SK-N-SH treated with all-trans-retinoic acid at 6 μM for 48 hours (cell line): ENCODE results near the gene AUH.

Source experiments
- ATAC-seq: fragments of 200-7000 bp; cut with Tn5 transposase; 3 replicates; pipeline ENCODE4 v1.9.1; 2020; ENCODE audit warnings: mild to moderate bottlenecking, moderate library complexity
- ARNTL ChIP-seq: fragments of 450-650 bp; formaldehyde crosslinking; IDR thresholded peaks from 2 replicates; pipeline ENCODE4 v1.5.0; 2020; ENCODE audit warnings: low read depth, mild to moderate bottlenecking, moderate library complexity, borderline replicate concordance
- BACH2 ChIP-seq: fragments of 250-450 bp; sonication (Bioruptor Pico); IDR thresholded peaks from 2 replicates; pipeline ENCODE4 v1.9.0; 2021; ENCODE audit warnings: mild to moderate bottlenecking, borderline replicate concordance
- CSDC2 ChIP-seq: fragments of 250-450 bp; sonication (Bioruptor Pico); IDR thresholded peaks from 2 replicates; pipeline ENCODE4 v1.5.0; 2020; ENCODE audit warnings: mild to moderate bottlenecking, moderate library complexity
- ESRRG ChIP-seq: fragments of 250-450 bp; sonication (Bioruptor Pico); IDR thresholded peaks from 2 replicates; pipeline ENCODE4 v1.6.1; 2021; ENCODE audit warnings: mild to moderate bottlenecking
- GLIS3 ChIP-seq: fragments of 250-450 bp; sonication (Bioruptor Pico); IDR thresholded peaks from 2 replicates; pipeline ENCODE4 v1.5.0; 2020; ENCODE audit warnings: mild to moderate bottlenecking, moderate library complexity
- ISL1 ChIP-seq: fragments of 250-450 bp; sonication (Bioruptor Pico); IDR thresholded peaks from 2 replicates; pipeline ENCODE4 v2.1.2; 2022; ENCODE audit warnings: mild to moderate bottlenecking, moderate library complexity
- OSR1 ChIP-seq: fragments of 250-450 bp; sonication (Bioruptor Pico); IDR thresholded peaks from 2 replicates; pipeline ENCODE4 v1.8.0; 2022; ENCODE audit warnings: moderate library complexity, mild to moderate bottlenecking, inconsistent platforms
- PPARA ChIP-seq: fragments of 250-450 bp; sonication (Bioruptor Pico); IDR thresholded peaks from 2 replicates; pipeline ENCODE4 v1.5.0; 2020; ENCODE audit warnings: mild to moderate bottlenecking, borderline replicate concordance
- RARB ChIP-seq: fragments of 250-450 bp; sonication (Bioruptor Pico); IDR thresholded peaks from 2 replicates; pipeline ENCODE4 v1.8.0; 2021; ENCODE audit warnings: mild to moderate bottlenecking, moderate library complexity
- SNAI2 ChIP-seq: fragments of 250-450 bp; sonication (Bioruptor Pico); IDR thresholded peaks from 2 replicates; pipeline ENCODE4 v1.5.0; 2020; ENCODE audit warnings: mild to moderate bottlenecking, moderate library complexity
- TCF4 ChIP-seq: fragments of 250-450 bp; sonication (Bioruptor Pico); IDR thresholded peaks from 2 replicates; pipeline ENCODE4 v1.8.0; 2021; ENCODE audit warnings: mild to moderate bottlenecking, moderate library complexity, borderline replicate concordance
- ZC3H10 ChIP-seq: fragments of 250-450 bp; sonication (Bioruptor Pico); IDR thresholded peaks from 2 replicates; pipeline ENCODE4 v1.5.1; 2021; ENCODE audit warnings: mild to moderate bottlenecking, moderate library complexity
- ZFP3 ChIP-seq: fragments of 250-450 bp; sonication (Bioruptor Pico); IDR thresholded peaks from 2 replicates; pipeline ENCODE4 v1.5.0; 2020; ENCODE audit warnings: mild to moderate bottlenecking, moderate library complexity
- ZFP30 ChIP-seq: fragments of 450-650 bp; formaldehyde crosslinking; IDR thresholded peaks from 2 replicates; pipeline ENCODE4 v1.5.0; 2022; ENCODE audit warnings: mild to moderate bottlenecking, moderate library complexity
- ZNF565 ChIP-seq: fragments of 450-650 bp; formaldehyde crosslinking; conservative IDR thresholded peaks from 2 replicates; pipeline ENCODE4 v1.5.0; 2020; ENCODE audit warnings: low read depth, mild to moderate bottlenecking, moderate library complexity
- ZNF70 ChIP-seq: fragments of 450-650 bp; formaldehyde crosslinking; IDR thresholded peaks from 2 replicates; pipeline ENCODE4 v1.5.0; 2020; ENCODE audit warnings: mild to moderate bottlenecking, moderate library complexity
- ZNF8 ChIP-seq: fragments of 450-650 bp; formaldehyde crosslinking; IDR thresholded peaks from 2 replicates; pipeline ENCODE4 v1.5.0; 2020; ENCODE audit warnings: mild to moderate bottlenecking, moderate library complexity
- TF ChIP-seq, protein P1 (sequence below): fragments of 250-450 bp; sonication (Bioruptor Pico); IDR thresholded peaks from 2 replicates; pipeline ENCODE4 v1.8.0; 2021; ENCODE audit warnings: low read depth, mild to moderate bottlenecking, moderate library complexity, borderline replicate concordance
- TF ChIP-seq, protein P2 (sequence below): fragments of 250-450 bp; sonication (Bioruptor Pico); IDR thresholded peaks from 2 replicates; pipeline ENCODE4 v1.8.0; 2020; ENCODE audit warnings: mild to moderate bottlenecking, moderate library complexity, borderline replicate concordance
- TF ChIP-seq, protein P3 (sequence below): fragments of 250-450 bp; sonication (Bioruptor Pico); IDR thresholded peaks from 2 replicates; pipeline ENCODE4 v1.5.1; 2021; ENCODE audit warnings: mild to moderate bottlenecking, moderate library complexity
- TF ChIP-seq, protein P4 (sequence below): fragments of 250-450 bp; sonication (Bioruptor Pico); IDR thresholded peaks from 2 replicates; pipeline ENCODE4 v1.5.0; 2020; ENCODE audit warnings: mild to moderate bottlenecking, moderate library complexity

AUH gene

DNA sequence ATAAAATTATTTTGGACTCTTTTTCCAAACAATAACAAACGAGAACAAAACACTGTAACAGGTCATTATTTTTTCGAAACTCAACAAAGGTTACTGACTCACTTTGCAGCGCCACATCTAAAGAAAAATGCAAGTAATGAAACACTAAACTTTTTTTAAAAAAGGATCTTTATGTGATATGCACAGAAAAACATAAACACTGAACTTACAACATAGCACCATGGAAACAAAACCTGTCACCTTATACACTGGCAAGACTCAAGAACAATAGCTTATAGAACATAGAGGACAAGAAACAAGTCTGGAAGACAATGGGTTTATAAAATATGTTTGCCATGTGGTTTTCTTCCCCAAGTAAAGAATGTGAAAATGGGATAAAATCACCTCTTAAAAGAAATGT is 85.2 kb downstream of the AUH start:
- TF ChIP-seq ZFP3 (CRISPR knock-in tag) = no peak
- no peak for ATAC-seq

DNA sequence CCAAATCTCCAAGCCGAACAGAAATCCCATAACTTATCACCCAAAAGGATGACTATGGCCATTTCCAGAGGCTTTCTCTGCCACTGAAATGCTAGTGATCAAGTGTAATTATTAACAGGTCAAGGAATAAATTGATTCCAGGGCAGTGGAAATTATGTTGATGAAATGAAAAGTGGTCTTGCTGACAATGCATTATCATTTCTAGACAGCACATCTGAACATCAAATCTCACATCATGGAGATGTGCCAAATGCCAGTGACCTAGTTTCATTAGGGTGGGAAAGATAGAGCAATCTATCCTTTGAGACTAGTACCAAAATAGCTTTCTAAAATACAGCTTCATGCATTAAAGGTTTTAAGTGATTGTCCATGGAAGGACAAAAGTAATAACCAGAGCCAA is 86.1 kb downstream of the AUH start:
- TF ChIP-seq ZC3H10 (CRISPR knock-in tag) (no peak), ISL1 (CRISPR knock-in tag) (no peak), ZFP30 (CRISPR knock-in tag) (no peak), ZNF565 (CRISPR knock-in tag) (no peak), GLIS3 (no peak), OSR1 (CRISPR knock-in tag) (no peak), RARB (CRISPR knock-in tag) (no peak), ESRRG (CRISPR knock-in tag) (no peak), ZNF8 (no peak), ARNTL (no peak), BACH2 (CRISPR knock-in tag) (no peak), CSDC2 (no peak), TCF4 (CRISPR knock-in tag) (no peak), PPARA (CRISPR knock-in tag) (no peak), SNAI2 (CRISPR knock-in tag) (no peak), ZNF70 (no peak)
- TF ChIP-seq, protein P1, sequence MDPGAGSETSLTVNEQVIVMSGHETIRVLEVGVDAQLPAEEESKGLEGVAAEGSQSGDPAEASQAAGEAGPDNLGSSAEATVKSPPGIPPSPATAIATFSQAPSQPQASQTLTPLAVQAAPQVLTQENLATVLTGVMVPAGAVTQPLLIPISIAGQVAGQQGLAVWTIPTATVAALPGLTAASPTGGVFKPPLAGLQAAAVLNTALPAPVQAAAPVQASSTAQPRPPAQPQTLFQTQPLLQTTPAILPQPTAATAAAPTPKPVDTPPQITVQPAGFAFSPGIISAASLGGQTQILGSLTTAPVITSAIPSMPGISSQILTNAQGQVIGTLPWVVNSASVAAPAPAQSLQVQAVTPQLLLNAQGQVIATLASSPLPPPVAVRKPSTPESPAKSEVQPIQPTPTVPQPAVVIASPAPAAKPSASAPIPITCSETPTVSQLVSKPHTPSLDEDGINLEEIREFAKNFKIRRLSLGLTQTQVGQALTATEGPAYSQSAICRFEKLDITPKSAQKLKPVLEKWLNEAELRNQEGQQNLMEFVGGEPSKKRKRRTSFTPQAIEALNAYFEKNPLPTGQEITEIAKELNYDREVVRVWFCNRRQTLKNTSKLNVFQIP = no peak
- TF ChIP-seq, protein P2, sequence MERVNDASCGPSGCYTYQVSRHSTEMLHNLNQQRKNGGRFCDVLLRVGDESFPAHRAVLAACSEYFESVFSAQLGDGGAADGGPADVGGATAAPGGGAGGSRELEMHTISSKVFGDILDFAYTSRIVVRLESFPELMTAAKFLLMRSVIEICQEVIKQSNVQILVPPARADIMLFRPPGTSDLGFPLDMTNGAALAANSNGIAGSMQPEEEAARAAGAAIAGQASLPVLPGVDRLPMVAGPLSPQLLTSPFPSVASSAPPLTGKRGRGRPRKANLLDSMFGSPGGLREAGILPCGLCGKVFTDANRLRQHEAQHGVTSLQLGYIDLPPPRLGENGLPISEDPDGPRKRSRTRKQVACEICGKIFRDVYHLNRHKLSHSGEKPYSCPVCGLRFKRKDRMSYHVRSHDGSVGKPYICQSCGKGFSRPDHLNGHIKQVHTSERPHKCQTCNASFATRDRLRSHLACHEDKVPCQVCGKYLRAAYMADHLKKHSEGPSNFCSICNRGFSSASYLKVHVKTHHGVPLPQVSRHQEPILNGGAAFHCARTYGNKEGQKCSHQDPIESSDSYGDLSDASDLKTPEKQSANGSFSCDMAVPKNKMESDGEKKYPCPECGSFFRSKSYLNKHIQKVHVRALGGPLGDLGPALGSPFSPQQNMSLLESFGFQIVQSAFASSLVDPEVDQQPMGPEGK (CRISPR knock-in tag) = no peak
- TF ChIP-seq, protein P3, sequence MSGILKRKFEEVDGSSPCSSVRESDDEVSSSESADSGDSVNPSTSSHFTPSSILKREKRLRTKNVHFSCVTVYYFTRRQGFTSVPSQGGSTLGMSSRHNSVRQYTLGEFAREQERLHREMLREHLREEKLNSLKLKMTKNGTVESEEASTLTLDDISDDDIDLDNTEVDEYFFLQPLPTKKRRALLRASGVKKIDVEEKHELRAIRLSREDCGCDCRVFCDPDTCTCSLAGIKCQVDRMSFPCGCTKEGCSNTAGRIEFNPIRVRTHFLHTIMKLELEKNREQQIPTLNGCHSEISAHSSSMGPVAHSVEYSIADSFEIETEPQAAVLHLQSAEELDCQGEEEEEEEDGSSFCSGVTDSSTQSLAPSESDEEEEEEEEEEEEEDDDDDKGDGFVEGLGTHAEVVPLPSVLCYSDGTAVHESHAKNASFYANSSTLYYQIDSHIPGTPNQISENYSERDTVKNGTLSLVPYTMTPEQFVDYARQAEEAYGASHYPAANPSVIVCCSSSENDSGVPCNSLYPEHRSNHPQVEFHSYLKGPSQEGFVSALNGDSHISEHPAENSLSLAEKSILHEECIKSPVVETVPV (CRISPR knock-in tag) = no peak
- TF ChIP-seq, protein P4, sequence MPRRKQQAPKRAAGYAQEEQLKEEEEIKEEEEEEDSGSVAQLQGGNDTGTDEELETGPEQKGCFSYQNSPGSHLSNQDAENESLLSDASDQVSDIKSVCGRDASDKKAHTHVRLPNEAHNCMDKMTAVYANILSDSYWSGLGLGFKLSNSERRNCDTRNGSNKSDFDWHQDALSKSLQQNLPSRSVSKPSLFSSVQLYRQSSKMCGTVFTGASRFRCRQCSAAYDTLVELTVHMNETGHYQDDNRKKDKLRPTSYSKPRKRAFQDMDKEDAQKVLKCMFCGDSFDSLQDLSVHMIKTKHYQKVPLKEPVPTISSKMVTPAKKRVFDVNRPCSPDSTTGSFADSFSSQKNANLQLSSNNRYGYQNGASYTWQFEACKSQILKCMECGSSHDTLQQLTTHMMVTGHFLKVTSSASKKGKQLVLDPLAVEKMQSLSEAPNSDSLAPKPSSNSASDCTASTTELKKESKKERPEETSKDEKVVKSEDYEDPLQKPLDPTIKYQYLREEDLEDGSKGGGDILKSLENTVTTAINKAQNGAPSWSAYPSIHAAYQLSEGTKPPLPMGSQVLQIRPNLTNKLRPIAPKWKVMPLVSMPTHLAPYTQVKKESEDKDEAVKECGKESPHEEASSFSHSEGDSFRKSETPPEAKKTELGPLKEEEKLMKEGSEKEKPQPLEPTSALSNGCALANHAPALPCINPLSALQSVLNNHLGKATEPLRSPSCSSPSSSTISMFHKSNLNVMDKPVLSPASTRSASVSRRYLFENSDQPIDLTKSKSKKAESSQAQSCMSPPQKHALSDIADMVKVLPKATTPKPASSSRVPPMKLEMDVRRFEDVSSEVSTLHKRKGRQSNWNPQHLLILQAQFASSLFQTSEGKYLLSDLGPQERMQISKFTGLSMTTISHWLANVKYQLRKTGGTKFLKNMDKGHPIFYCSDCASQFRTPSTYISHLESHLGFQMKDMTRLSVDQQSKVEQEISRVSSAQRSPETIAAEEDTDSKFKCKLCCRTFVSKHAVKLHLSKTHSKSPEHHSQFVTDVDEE (CRISPR knock-in tag) = no peak
- no peak for ATAC-seq

DNA sequence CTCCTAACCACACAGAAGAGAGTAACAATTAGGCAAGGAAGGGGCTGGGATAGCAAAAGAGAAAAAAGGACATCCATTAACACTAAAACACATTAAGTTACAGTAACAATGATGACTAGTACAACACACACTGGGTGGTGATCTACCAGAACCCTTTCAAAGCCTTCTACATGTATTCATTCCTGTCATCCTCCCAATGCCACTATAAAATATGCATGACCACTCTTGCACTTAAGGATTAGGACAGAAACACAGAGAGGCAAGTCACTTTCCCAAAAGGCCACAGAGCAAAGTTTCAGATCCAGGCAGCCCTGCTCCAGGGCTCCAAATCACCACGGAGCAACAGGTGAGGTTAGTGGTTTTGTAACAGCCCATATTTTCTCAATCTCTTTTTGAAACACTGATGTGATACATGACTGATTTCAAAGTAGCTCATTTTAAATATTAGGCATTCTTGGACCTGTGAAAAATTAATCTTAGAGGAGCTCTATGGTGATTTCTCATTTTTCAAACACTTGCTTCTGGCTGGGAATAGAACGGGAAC is 86.7 kb downstream of the AUH start:
- TF ChIP-seq ZC3H10 (CRISPR knock-in tag) (no peak), TCF4 (CRISPR knock-in tag) (no peak), BACH2 (CRISPR knock-in tag) (no peak), SNAI2 (CRISPR knock-in tag) (no peak), ARNTL (no peak), GLIS3 (no peak)
- TF ChIP-seq, protein P4 (CRISPR knock-in tag) = no peak
- TF ChIP-seq, protein P3 (CRISPR knock-in tag) = no peak
- TF ChIP-seq, protein P1 = no peak
- TF ChIP-seq, protein P2 (CRISPR knock-in tag) = no peak
- ATAC-seq = no peak
